Ecto neural progenitor cell (in vitro differentiated cells): Measurements from ENCODE around the gene SKP1.

Experiments
- DNase-seq: peaks from one replicate; pipeline ENCODE4 v3.0.0-alpha.2; 2018; ENCODE audit warnings: low spot score

Gene SKP1

DNA sequence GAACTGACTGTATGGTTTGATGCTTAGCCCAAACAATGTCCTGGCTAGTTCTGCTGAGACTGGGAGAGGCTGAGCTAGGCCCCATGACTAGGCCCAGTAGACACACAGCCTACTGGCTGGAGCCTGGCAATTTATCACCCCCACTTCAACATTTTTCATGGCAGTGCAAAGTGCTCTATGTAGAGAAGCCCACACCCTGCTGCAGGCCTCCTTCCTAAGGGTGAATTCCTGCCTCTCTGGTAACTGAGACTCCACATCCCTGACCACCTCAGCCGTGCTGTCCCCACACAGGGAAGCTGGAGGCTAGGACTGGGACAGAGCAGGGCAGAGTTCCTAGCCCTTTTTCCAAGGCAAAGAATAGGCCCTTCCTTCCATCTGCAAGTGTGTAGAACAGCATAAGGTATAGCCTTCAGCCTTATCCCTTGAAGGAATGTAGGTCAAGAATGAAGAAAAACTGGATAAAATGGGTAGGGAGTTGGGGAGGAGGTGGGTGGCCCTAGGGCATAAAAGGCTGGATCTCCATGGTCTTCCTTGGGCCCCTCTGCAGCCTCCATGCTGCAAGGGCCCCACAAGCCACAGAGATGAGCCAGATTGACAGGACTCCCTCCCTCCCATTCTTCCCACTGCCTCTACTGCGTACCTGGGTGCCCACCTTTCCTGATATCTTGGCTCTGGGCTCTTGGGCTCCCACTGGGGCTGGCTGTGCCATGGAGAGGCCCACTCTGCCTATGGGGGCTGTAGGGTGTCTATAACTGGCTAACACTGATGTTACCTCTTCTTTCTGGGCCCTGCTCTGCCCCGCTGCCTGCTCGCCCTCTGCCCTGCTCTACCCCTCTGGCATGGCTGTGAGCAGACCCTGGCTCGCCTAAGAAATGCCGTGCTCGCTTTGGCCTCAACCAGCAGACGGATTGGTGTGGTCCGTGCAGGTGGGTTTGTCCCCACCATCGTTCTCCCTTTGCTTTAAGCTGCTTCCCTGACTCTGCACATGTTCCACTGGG lies 32.5 kb downstream of the SKP1 start:
- peak; percentile 37 for DNase-seq

DNA sequence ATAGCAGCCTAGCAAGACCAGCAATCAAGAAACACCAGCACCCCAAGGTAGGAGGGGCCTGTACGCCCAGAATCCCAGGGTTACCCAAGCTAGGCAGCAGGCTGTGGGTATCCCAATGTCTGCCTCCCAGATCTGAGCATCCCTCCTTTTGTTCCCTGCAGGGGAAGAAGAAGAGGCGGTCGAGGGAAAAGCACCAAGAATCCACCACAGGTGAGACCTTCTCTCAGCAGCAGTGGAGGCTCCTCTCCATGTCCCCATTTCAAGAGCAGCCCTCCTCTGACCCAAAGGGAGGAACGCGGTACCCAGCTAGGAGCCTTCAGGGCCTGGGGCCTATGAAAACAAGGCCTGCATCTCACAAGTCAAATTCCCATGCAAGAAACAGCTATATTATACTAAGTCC lies 33.3 kb downstream of the SKP1 start:
- peak; percentile 32 for DNase-seq

GRCh38 chr5:134142806-134143205 lies 33.9 kb downstream of the SKP1 start:
- DNase-seq: peak; percentile 38

- DNase-seq: peak; percentile 28
Observed at GRCh38 chr5:134142052-134142451, 34.7 kb downstream of the SKP1 start.

GRCh38 chr5:134141331-134142050 lies 35.3 kb downstream of the SKP1 start:
- peak; percentile 38 for DNase-seq

DNA sequence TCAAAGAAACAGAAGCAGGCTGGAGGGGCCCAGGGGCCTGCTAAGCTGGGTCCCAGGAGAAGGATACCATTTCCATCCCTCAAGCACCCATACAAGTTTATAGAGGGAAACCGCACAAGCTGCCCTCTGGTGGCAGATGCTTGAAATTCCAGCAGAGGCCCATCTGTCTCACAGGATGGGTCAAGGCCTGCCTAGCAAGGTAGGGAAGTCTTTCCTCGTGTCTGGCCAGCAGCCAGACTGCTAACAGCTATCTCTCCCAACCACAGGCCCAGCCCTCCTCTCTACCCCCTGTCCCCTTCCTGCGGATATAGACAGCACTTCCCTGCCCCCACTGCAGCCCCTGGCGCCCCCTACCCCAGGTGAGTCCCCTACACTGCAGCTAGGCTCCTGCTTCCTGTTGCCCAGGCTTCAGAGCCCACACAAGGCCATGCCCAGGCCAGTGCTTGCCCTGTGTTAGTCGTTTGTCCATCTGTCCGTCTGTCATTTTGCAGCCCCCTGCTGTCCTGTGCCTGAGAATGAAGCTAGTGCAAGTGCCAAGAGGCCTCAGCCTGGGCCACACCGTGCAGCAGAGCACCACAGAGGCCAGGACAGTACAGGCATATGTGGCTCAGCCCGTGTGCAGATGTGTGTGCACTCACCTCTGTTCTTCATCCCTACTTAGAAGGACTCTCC lies 36.1 kb downstream of the SKP1 start:
- peak; percentile 76 for DNase-seq

DNA sequence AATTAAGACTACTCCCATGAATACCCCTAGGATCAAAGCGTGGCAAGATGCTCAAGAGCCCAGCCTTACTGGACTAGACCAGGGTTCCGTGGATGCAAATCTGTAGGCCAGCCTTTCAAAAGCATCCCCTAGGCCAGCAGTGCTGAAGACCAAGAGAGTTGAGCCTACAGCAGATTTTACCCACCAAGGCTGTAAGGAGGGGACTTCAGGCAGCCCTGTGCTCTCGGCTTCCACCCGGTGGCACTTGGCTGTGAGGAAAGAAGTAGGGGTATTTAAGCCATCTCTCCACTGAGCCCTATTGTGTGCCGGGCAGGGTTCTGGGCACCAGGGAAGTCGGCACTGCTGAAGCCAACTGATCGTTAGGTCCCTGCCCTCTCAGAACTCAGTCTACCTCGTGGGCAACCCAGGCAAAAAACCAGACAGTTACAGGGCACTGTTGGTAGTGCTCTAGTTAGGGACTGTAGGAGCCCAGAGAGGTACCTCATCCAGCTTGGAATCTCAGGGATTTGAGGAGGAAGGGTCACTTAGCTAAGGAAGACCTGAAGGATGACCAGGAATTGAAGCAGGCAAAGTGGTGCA lies 36.8 kb downstream of the SKP1 start:
- DNase-seq: no peak

DNA sequence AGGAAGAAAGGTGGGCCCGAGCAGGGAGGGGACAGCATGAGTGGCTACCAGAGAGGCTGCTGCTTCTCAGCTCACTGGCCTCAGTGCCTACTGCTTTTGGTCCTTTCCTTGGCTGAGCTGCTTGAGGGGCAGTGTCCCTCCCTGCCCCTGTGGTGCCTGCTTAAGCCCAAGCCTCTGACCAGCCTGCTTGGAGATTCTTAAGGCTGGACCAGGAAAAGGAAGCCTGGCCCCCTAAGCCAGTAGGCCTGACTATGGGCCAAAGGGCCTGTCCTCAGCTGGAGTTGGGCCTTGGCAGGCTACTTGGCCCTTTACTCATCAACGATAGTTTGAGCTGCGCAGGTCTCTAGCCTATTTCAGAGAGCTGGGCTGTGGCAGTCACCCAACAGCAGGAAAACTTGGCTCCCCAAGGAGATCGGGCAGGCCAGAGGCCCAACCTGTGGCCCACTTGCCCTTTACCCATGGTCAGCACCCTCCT lies 37.3 kb downstream of the SKP1 start:
- DNase-seq: no peak

DNA sequence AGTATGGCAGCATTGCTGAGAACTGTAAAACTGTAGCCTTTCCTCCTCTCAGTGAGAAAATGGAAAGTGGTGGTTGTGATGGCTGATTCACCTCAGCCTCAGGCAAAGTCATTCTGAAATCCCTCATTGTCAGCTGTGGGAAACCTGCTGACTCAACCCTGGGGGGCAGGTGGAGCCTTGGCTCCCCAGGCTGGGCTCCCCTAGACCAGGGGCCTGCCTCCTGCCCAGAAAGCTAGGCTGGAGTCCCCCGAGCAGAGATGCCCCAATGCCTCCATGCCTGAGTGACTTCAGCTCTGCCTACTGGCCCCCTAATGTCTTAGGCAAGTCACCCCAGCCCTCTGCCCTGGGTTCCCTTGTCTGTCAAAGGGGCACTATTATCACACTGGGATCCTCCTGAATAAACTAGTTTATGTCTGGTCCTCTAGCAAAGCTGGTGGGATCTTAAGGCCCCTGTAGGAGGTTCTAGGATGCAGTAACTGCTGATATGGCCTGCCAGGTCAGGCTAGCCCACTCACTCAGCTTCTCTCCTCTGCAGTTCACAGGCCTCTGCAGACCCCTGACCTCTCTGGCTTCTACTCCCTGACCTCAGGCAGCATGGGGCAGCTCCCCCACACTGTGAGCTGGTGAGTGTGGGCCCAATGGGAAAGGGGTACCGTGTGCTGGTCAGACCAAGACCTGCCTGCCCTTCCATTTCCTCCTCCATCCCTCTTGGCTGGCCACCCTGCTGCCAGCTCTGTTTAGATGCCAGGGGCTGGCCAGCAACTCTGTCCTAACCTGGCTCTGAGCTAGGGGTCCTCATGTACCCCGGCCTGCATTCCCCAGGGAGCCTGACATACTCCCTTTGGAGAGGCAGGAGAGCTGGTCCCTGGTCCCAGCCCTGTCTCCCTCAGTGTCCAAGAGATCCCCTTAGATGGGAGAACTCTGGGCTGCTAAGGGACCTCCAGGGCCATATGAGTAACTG lies 38.1 kb downstream of the SKP1 start:
- peak; percentile 38 for DNase-seq

DNA sequence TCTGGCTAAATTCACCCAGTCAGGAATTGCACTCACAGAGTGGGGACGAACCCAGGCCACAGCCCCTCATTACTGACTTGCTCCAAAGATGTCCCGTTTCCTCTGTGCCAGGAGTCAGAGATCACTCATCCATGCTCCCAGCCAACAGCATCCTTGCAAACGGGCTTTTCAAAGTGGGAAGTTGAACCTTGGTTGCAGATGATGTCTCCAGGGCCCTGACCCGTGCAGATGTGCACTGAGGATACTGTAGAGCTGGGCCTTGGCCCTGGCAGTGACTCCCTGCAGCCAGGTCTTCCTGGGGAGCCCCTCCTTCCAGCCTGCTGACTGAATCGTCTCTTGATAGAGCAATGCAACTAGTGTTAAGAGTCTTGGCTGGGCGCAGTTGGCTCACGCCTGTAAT lies 40.0 kb downstream of the SKP1 start:
- DNase-seq: peak; percentile 33

DNA sequence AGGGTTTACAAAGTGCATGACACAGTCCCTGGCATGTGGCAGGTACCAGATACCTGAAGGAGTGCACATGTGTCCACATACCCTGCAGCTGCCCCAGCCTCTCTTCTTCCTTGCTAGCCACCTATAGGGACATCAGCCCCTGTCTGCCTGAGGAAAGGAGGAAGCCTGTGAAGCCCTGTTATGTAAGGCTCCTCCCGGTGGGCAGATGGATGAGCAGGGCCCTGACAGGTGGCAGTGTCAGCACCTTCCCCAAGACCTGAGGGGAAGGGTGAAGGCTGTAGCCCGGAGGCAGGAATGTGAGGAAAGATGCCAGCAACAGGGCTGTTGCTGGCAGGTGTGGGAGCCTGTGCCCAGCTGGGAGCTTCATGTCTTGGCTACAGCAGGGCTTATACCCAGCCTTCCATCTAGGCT lies 40.5 kb downstream of the SKP1 start:
- DNase-seq: no peak

DNA sequence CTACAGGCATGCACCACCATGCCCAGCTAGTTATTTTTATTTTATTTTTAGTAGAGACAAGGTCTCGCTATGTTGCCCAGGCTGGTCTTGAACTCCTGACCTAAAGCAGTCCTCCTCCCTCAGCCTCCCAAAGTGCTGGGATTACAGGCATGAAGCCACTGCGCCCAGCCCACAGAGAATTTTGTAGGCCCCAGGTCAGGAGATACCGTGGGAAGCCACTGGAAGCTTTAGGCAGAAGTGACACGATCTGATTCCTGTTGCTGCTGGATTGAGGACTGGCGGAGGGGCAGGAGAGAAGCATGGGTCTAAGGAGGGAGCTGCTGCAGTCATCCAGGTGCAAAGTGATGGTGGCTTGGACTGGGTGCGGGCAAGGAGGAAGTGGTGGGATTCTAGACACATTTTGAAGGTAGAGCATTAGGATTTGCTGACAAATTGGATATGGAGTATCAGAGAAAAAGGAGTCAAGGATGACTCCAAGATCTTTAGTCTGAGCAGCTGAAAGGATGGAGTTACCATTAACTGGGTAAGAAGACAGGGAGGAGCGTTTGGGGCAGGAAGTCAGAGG lies 41.6 kb downstream of the SKP1 start:
- DNase-seq: no peak

DNA sequence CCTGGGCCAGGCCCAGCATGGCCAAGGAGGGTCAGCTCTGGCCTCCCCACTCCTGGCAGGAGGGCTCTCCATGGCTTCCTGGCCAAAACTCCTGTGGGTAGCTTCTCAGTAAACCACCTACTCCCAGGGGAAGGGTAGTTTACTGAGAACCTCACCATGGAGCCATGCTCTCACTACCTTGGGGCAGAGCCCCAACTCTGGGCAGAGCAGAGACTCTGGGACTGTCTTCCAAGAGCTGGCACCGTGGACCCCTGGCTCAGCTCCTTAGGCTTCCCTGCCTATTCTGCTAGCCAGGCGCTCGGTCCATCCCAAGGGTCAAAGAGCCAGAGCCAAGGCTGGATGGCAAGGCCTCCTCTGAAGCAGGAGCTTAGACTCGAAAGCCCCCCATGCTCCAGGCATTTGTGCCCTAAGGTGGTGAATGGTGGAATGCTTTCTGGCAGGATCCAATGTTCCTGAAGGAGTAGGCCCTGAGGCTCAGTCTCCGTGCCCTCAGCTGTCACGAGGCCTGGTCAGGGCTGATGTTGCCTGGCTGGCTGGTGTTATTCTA lies 42.7 kb downstream of the SKP1 start:
- no peak for DNase-seq

DNA sequence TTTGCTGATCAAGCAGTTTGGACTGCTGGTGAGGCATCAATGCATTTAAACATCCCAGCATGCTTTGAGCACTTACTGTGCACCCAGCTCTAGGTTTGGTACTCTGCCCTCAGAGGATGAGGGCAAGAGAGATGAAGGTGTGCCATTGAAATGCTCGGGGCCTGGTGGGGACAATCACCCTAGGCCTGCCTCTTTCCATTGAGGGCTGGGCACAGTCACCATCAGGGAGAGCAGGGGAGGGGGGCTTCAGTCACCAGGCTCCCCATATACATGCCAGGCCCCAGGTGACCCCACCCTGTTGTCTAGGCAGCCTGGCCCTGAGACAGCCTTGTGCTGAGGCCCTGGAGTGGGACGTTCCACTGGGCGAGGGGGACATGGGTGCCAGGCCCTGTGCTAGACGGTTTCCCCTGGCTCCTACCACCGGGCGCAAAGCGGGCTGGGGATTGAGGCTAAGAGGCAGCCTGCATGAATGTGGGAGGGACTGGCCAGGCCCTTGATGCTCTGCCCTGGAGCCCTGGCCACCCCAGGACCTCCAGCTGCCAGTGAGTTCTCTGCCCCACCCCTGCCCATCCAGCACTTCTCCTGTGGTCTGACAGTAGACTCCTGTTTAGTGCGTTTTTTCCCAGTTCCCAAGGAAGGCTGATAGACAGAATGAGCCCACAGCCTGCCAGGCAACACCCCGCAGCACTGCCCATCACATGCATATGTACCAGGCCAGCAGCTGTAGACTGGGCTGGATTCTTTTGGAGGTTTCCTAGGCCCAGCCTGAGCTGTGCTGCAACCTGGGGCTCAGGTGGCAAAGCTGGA lies 43.4 kb downstream of the SKP1 start:
- no peak for DNase-seq

DNA sequence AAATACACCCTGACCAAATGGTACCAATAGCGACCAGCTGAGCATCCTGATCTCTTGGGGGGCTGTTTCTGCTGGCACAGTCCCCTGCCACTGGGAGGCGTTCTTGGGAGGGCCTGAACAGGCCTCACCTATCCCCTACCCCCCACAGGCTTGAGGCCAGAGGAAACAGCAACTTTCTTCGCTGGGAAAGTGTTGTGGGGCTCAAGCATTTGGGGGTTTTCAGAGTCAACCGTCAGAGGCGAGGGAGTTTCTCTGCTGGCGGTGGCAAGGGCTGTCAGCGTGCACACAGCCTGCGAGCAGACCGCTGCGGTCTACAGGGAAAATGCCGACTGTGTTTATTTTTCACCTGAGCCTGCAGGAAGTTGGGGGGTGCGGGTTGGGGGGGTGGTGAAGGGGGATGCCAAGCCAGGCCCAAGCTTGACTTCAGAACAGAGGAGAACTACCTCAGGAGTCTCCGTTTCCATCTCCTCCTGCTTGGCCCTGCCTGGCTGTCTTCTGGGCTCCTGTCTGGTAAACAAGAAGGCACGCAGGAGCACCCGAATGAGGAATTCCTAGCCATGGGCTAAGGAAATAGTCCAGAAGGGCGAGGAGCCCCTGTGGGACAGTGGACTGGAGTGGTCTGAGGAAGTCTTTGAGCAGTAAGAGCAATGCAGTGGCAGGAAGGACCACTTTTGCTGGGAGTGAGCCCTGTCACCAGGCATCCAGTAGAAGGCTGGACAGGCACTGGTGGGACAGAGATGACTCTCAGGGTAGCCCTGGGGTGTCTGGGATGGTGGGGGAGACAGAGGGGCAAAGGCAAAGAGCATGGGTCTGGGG lies 44.2 kb downstream of the SKP1 start:
- DNase-seq: no peak

DNA sequence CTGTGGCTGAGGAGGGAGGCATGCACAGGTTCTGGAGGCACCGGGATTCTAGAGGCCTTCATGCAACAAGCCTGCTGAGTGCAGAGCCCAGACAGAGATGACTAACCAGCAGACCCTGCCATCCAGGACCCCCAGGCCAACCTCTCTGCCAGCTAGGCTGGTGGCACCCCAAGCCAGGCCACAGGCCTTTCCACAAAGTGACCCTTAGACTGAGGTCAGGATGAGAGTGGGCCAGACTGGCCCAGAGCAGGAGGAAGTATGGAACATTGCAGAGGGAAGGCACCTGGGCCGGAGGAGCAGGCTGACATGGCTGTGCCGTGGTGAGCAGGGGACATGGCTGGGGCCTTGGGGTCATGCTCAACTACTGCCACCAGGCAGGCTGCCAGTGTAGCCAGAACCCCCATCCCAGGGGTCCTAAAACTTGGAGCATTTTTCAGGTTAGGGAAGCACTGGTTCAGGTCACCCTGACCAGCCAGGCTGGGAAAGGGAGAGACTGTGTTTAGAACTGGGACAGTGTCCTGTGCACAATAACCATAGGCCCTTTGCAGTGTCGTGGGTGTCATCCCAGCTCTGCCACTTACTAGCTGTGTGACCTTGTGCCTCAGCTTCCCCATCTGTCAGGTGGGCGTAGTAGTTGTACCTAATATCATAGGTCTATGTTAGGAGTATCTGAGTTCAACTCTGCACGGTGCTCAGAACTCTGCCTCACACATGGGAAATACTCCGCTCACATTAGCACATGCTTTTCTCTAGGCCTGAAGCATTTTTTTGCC lies 45.0 kb downstream of the SKP1 start:
- no peak for DNase-seq

DNA sequence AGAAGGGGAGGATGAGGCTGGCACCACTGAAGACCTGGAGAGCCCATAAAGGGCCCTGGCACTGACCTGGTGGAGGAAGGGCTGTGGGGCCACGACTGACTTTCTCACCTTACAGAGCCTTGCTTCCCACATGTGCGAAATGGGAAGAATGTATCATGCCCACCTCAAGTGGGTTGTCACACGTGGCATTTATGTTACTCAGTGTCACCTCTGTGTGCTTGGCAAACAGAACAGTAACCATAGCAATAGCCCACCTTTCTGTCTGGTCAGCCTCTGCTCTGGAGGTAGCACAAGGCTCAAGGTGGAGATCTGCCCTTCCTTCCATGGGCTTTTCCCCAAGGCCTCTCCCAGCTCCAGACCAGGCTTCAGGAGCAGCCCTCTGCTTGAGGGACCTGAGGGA lies 45.6 kb downstream of the SKP1 start:
- no peak for DNase-seq
